Measurements from ENCODE around the gene SLC47A2. TPM values are rescaled to one million over a fixed set of nuclear protein-coding genes. Genes with fewer than 3 reads are reported as not detected.
"Not testable (repeated sequence)": the region's sequence is repeated elsewhere in the genome, so short reads cannot be mapped to it uniquely, and the experiment has no call there.

Gene SLC47A2
- polyA plus RNA-seq (ENCODE audit: insufficient read length), result 0.38 TPM

- DNase-seq (ENCODE audit: low read depth), result no peak
Observed at GRCh38 chr17:19716108-19717030, at the start of gene SLC47A2. Gene SLC47A2, minus strand, starts transcription at chr17:19716584. Its CDS starts 29 bp downstream, at chr17:19716555.

- DNase-seq (ENCODE audit: low read depth), result no peak
Observed at GRCh38 chr17:19766016-19766415, 49.6 kb upstream of the SLC47A2 start.

- not testable (repeated sequence) for DNase-seq (ENCODE audit: low read depth)
Observed at GRCh38 chr17:19763991-19764390, 47.6 kb upstream of the SLC47A2 start.

DNA sequence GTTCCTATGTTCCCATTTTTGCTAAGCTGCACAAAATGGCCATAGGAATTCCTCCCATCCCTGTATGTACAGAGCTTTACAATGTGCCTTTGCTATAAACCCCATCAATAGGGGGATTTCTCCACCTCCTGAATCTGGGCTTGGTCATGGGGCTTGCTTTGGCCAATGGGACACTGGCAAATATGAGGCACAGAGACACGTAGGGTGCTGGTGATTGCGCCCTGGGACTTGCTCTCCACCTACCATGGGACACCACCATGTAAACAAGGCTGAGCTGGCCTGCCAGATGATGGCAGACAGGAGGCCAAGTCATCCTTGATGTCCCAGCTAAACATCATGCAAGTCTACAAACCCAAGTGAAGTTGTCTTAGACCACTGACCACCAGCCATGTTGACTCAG is 47.0 kb upstream of the SLC47A2 start:
- DNase-seq (ENCODE audit: low read depth), result no peak

GRCh38 chr17:19762515-19762961 is 46.2 kb upstream of the SLC47A2 start:
- no peak for DNase-seq (ENCODE audit: low read depth)

DNA sequence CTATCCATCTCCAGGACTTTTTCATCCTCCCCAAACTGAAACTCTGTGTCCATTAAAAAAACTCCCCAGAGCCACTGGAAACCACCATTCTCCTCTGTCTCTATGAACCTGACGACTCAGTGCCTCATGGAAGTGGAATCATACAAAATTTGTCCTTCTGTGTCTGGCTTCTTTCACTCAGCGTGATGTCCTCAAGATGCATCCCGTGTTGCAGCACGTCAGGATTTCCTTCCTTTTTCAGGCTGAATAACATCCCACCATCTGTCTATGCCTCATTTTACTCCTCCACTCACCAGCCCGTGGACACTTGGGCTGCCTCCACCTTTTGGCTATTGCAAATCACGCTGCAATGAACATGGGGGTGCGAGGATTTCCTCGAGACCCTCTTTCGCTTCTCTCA is 44.4 kb upstream of the SLC47A2 start:
- no peak for DNase-seq (ENCODE audit: low read depth)

- no peak for DNase-seq (ENCODE audit: low read depth)
Observed at GRCh38 chr17:19759568-19760549, 43.5 kb upstream of the SLC47A2 start.

DNA sequence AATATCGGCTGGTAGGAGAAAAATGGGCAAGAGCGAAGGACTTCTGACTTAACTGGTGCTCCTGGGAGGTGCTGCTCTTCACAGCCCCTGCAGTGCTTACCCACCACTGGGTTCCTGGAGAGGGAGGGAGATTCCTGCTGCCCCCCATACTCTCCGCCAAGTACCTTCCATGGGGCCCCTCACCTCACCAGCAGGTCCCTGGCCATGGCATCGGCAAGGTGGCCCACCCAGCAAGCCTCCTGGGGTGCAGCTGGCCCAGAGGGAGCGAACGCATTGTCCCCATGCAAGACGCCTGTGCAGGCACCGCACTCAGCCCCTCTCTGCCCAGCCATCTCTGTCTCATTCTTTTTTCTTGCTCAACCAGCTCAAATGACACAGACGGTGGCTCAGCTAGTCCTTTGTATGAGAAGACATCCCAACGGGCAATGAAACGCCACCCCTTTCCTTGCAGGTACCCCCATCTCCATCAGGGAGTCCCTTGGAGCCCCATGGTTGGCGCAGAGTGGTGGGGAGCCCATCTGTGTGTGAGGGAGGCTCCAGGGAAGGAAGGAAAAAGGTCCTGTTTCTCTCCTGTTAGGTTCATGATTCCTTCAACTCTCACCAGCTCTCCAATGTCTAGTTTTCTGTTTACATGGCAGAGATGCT is 41.3 kb upstream of the SLC47A2 start:
- no peak for DNase-seq (ENCODE audit: low read depth)

DNA sequence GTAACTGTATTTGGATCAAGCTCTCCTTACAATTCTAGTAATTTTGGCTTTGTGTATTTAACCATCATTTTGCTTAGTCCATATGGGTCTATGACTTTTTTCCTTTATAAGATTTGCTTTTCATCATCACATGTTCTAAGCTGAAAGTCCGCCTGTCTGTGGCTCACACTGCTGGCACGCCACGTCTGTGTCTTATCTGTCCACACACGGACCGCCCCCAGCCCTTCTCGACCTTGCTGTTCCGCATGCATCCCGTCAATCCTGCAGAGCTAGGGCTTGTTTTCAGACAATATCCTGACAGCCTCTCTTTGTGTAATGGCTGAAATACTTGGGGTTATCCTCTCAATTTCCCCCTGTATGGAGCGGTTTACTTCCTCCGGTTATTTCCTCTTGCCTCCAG is 40.2 kb upstream of the SLC47A2 start:
- no peak for DNase-seq (ENCODE audit: low read depth)

DNA sequence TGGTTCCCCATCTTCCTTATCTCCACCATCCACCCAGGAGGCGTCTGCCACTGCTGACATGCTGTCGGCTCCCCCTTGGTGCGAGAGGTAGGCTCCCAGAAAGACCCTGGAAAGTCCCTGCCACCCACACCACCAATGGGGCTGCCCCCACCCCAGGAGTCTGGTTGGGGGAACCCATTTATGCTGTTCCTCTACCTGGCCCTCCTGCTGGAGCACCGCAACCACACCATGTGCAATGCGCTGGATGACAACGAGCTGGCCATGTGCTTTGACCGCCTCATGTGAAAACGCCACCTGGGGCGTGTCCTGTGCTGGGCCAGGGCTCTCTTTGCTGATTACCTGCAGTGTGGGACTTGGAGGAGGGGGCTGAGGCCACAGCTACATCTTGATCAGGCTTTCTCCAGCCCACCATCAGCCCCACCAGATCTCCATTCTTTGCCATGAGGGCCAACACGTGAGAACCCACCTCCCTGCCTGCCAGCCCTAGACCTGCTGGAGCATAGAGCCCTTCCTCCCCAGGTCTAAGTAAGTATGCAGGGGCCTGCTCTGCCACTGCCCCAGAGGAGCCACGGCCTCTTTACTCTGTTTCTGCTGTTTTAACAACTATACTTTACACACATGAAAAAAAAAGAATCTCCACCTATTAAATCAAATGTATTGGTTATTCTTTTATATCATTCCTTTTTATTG is 39.6 kb upstream of the SLC47A2 start:
- no peak for DNase-seq (ENCODE audit: low read depth)

GRCh38 chr17:19755392-19755791 is 39.0 kb upstream of the SLC47A2 start:
- no peak for DNase-seq (ENCODE audit: low read depth)

- DNase-seq (ENCODE audit: low read depth), result no peak
Observed at GRCh38 chr17:19753661-19754463, 37.5 kb upstream of the SLC47A2 start.

GRCh38 chr17:19753051-19753509 is 36.7 kb upstream of the SLC47A2 start:
- DNase-seq (ENCODE audit: low read depth), result no peak

DNA sequence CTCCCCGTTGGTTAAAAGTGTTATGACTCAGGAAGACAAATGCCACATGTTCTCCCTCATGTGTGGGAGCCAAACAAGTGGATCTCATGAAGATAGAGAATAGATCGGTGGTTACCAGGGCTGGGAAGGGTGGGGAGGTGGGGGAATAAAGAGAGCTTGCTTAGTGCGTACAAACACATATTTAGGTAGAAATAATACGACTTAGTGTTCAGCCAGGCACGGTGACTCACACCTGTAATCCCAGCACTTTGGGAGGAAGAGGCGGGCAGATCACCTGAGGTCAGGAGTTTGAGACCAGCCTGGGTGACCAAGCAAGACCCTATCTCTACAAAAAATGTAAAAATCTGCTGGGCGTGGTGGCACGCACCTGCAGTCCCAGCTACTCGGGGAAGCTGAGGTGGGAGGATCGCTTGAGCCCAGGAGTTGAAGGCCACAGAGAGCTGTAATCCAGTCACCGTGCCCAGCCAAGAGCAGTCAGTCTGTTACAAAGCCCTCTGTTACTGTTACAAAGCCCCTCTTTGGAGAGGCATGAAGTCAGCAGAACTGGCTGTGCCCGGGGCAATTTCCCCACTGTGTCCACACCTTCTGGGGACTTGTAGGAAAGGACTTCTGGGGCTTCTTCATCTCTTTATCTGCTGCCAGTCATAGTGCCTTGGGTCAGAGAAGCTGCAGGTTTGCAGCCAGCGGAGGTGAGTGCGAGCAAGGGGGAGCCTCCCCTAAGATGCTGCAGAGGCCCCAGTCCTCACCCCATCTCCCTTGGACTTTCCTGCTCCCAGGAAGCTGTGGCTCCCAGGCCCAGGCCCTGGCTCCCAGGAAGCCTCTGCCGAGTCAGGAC is 36.0 kb upstream of the SLC47A2 start:
- DNase-seq (ENCODE audit: low read depth), result no peak

GRCh38 chr17:19750835-19751234 is 34.5 kb upstream of the SLC47A2 start:
- DNase-seq (ENCODE audit: low read depth), result no peak

DNA sequence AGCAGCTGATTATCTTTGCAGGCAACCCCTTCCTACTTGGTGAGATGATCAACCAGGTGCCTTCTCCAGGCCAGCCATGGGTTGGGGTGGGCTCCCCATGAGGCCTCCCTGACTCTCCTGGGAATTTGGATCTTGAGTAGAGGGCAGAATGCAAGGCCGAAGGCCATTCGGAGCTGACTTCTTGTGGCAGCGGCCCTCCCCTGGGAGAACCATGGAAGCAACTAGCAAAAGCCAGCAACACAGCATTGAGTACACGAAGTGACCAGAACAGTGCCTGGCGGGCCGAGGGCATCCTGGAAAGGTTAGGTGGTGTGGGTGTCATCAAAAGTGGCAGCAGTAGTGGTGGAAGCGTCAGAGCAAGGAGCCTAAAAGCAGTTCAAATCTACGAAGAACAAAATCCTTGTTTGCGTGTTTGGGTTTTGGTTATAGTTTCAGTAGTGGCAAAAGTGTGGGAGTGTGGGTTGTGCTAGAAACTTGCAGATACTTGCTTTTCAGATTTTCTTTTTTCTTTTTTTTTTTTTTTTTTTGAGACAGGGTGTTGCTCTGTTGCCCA is 33.7 kb upstream of the SLC47A2 start:
- no peak for DNase-seq (ENCODE audit: low read depth)

DNA sequence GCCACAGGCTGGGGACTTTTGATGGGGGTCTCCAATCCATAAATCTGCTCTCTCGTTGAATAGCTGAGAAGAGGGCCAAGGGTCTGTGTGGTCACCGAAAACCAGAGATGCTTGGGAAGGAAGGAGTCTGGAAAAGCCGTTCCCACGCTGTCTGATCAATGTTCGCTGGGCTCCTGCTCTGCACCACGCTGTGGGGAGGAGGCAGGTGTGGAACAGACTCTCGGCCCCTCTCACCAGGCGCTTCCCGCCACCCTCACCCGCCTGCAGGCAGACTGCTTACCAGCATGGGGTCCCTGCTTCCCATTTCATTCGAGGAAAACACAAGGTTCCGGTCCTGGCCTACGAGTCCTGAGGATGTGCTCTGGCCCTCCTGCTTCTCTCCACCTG is 32.4 kb upstream of the SLC47A2 start:
- no peak for DNase-seq (ENCODE audit: low read depth)

DNA sequence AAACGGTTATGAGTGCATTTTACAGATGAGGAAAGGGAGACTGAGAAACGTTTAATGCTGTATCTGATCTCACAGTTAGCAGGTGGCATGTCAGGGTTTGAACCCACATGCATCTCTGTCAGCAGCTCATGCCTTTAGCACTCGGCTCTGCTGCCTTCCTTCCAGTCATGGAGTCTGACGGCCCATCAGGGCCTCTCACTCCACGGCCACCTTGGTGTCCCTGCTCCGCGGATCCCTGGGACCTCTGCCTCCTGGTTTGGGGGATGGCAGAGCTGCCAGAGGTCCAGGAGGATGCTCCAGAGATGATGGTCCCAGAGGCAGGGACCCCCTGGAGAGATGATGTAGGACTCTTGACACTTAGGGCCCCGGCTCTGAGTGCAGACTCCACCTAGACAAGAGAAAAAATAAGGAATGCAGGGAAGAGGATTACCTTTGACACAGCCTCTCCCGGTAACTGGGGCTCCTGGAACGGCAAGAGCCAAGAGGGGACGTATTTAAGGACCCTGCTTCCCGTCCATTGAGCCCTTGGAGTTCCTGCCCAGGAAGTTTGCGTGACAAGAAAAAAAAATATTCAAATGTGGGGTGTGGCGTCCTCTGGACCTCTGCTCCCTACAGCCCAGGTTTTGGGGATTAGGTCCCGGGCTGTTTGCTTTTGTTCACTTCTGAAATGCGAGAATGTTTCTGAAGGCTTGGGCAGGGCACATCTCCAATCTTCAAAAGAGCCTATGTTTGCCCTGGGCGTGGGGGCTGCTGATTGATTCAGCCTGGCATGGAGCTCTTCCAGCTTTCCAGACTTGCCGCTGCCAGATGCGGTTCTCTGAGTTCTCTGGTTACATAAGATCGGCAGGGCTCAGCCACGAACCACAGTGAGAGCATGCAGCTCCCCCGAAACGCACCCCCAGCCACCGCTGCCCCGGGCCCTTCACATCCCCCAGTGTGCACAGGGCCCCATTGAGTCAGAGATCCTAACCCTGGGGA is 31.7 kb upstream of the SLC47A2 start, which contains the start of gene ALDH3A1:
Gene ALDH3A1, minus strand, starts transcription at position 470 of the 978 bp plus-strand sequence. CDS start 3,169 bp downstream, outside the sequence.
- no peak for DNase-seq (ENCODE audit: low read depth)
